ENCODE measurements around the gene HBA1.
A peak's percentile ranks its signal among the peaks of the same experiment; 100 is the strongest.

- TF ChIP-seq POLR2A (IDR thresholded peaks at IDR 0.05; ENCODE audit: low read depth, low read length) (peak; percentile 48), CTCF (IDR thresholded peaks at IDR 0.05; ENCODE audit: extremely low read depth in 1 of 2, insufficient read depth in 1 of 2, low read depth in 1 of 2, low read length in 2 of 2) (peak; percentile 95 to 98), FOS (IDR thresholded peaks at IDR 0.05; ENCODE audit: borderline replicate concordance, insufficient read depth, low read length) (no peak)
These were observed 5.1 kb downstream of the HBA1 start for GRCh38 chr16:181565-182021.

All from endothelial cell of umbilical vein (primary cell).